NCI-H748 (cell line): ENCODE results near the gene ZNF263.

Experiments used
- DNase-seq: peaks from one replicate; lab custom pipeline; 2025; ENCODE audit not compliant: unreplicated experiment; lab: John Stamatoyannopoulos, UW

Gene ZNF263

GRCh38 chr16:3282730-3283542, at the start of gene ZNF263:
ZNF263 (plus strand) TSS chr16:3283491; CDS start chr16:3283819, 328 bp downstream.
- DNase-seq, result peak; percentile 96

GRCh38 chr16:3234543-3234856, 48.8 kb upstream of the ZNF263 start:
- DNase-seq, result no peak

- peak; percentile 92 for DNase-seq
These were observed 48.3 kb upstream of the ZNF263 start, which contains the start of gene ZNF200 for GRCh38 chr16:3234857-3235561. ZNF200 (minus strand) TSS chr16:3235158; CDS start chr16:3233755, 1,403 bp downstream.

- DNase-seq, result no peak
These were observed 47.2 kb upstream of the ZNF263 start for GRCh38 chr16:3235856-3236669.

- DNase-seq, result no peak
These were observed 41.5 kb upstream of the ZNF263 start for GRCh38 chr16:3241761-3242160.

- no peak for DNase-seq
These were observed 40.6 kb upstream of the ZNF263 start for GRCh38 chr16:3242709-3243108.

GRCh38 chr16:3243882-3244281, 39.4 kb upstream of the ZNF263 start:
- DNase-seq, result no peak

GRCh38 chr16:3246002-3246401, 37.3 kb upstream of the ZNF263 start:
- no peak for DNase-seq

GRCh38 chr16:3246876-3247275, 36.4 kb upstream of the ZNF263 start:
- no peak for DNase-seq

- DNase-seq, result no peak
These were observed 34.7 kb upstream of the ZNF263 start for GRCh38 chr16:3248596-3248995.

GRCh38 chr16:3249020-3249419, 34.3 kb upstream of the ZNF263 start:
- DNase-seq, result no peak

GRCh38 chr16:3249451-3249850, 33.8 kb upstream of the ZNF263 start:
- DNase-seq, result no peak

GRCh38 chr16:3252967-3253366, 30.3 kb upstream of the ZNF263 start:
- DNase-seq, result no peak

- DNase-seq, result no peak
These were observed 29.0 kb upstream of the ZNF263 start for GRCh38 chr16:3254309-3254708.

GRCh38 chr16:3256146-3256865, 27.0 kb upstream of the ZNF263 start, which contains the start of gene MEFV:
MEFV (minus strand) TSS chr16:3256633; CDS start chr16:3256587, 46 bp downstream.
- no peak for DNase-seq

GRCh38 chr16:3256866-3257465, 26.3 kb upstream of the ZNF263 start:
- no peak for DNase-seq

- DNase-seq, result no peak
These were observed 23.5 kb upstream of the ZNF263 start for GRCh38 chr16:3259836-3260235.

- no peak for DNase-seq
These were observed 20.8 kb upstream of the ZNF263 start for GRCh38 chr16:3262517-3262916.

GRCh38 chr16:3264137-3265036, 18.9 kb upstream of the ZNF263 start:
- DNase-seq, result peak; percentile 97
